ENCODE results near the gene GUCA2A.
"Not testable (repeated sequence)": the region's sequence is repeated elsewhere in the genome, so short reads cannot be mapped to it uniquely, and the experiment has no call there.

The GUCA2A gene, protein sequence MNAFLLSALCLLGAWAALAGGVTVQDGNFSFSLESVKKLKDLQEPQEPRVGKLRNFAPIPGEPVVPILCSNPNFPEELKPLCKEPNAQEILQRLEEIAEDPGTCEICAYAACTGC

DNA sequence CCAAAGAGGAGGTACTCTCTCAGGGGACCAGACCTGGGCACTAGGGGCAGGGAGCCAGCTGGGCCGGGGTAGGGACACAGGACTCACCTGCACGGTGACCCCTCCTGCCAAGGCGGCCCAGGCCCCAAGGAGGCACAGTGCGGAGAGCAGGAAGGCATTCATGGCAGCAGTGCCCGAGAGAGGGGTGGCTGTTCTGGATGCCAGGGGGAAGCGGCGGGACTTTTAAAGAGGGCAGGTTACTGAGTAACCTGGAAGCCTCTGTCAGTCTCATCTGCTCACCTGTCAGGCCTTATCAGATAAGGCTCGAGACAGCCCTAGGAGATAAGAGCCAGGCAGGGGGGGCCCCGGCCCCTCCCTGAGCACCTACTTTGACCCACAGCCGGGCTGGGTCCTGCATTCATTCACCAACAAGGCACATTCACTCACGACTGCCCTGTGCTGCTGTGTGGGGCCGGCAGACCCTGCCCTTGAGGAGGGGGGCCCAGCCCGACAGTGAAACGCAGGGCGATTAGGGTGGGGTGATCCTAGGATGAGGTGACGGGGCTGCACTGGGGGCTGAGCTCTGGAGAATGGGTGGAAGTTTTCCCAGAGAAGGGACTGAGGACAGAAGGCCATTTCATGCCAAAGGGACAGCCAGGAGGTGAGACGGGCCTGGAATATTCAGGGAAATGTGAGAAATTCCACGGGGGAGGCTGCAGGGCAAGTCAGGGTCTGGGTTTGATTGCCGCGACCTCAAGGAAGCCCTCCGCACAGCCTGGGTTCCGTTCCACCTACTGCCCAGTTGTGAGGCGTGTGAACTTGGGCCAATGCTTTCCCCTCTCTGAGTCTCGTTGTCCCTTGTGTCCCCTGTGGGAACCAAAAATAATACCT lies at the start of gene GUCA2A:
TSS of gene GUCA2A (minus strand) at position 195 of the 870 bp plus-strand sequence. CDS start at position 162, 33 bp downstream.
- DNase-seq (ENCODE audit: low read depth) = no peak

DNA sequence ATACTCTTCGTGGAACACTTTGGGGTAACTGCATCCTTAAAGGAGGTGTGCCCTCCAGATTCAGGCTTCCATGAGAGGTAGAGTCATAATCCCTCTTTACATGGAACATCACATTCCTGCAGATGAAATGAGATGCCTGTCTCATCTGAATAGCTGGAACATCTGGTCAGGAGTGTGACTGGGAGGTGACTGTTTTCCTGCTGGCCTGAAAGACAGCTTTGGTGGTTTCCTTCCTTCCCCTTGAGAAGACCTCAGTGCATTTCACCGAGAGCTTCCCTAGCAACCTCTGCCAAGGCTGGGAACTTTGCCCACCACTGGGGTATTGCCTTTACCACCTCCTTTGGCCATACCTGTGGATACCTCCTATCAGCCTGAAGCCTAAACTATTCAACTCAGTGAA lies 46.7 kb upstream of the GUCA2A start:
- peak; percentile 28 for DNase-seq (ENCODE audit: low read depth)

DNA sequence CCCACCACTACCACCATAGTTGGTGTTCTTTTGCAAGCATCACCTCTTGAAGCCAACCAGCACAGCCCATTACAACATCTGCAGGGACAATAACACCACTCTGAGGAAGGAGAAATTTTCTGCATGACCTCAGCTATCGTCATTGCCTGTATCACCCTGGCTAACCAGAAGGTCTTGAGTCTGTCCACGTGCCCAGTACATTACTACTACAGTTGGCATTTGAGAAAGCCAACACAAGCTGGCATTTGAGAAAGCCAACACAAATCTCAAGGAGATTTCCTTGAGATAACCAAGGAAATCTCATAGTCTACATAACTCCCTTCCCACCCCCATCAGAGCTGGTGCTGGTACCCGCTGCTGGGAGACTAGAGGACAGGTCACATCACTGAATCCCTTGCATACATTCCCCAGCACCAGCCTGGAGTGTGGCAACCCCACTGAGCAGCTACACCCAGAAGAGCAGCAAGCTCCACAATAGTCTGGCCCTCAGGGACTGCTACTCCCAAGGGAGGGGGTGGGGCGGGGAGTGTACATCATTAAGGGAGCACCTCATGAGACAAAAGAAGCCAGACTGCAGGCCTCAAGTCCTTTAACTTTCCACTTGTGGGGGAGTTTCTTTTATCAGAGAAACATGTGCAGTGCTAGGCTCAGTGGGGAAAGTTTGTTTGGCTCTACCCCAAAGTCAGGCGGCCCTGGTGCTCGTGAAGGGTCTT lies 46.0 kb upstream of the GUCA2A start:
- peak; percentile 28 for DNase-seq (ENCODE audit: low read depth)

DNA sequence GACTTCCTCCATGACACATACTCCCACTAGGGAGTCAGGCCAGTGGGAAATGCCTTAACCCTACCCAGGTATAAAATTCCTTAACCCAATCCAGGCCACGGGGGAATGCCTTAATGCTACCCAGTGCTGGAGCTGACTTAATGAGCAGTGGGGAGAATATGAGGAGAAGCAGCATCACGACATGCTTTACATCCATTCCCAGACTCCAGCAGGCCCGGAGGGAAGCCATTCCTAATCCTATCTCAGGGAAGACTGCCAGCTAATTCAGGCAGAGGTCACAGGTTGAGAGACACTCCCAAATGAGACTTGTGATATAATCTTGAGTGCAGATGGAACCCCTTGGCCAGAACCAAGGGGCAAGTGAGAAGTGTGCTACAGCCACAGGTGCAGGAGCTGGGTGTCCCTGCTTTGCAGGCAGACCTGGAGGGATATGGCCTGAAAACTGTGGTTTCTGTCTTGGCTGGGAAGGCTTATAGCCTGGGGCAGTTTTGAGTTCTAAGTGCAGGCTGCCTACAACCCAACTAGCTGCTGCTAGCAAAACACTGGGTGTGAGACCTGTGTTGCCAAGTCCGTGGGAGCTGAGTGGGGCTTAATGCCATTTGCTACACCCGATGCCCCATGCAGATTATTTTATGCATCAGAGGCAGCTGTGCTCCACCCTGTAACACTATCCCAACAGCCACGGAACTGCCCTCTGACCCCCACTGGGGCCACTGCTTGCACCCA lies 45.1 kb upstream of the GUCA2A start:
- DNase-seq (ENCODE audit: low read depth) = peak; percentile 41

DNA sequence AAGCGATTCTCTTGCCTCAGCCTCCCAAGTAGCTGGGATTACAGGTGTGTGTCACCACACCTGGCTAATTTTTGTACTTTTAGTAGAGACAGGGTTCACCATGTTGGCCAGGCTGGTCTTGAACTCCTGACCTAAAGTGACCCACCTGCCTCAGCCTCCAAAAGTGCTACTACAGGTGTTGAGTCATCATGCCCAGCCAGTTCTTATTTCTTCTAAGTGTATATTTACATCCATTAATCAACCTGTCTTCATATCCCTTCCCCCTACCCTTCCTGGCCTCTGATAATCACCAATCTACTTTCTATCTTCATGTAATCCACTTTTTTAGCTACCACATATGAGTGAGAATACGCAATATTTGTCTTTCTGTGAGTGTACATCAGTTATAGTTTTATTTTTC lies 42.4 kb upstream of the GUCA2A start:
- not testable (repeated sequence) for DNase-seq (ENCODE audit: low read depth)

DNA sequence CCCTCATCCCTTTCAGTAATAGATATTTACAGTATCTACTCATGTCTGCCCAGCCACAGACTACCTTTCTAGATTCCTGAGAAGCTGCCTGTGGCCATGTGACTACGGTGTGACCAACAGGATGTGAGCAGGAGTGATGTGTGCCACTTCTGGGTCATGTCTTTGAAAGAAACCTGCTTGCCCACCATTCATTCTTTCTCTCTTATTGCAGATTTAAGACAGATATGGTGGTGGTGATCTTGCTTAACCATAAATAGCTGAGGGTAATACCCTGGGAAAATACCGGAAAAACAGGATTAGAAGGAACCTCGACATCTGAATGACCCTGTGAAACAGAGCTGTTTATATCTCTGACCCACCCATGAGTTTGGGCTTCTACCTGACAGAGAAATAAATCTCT lies 41.6 kb upstream of the GUCA2A start:
- DNase-seq (ENCODE audit: low read depth) = no peak

DNA sequence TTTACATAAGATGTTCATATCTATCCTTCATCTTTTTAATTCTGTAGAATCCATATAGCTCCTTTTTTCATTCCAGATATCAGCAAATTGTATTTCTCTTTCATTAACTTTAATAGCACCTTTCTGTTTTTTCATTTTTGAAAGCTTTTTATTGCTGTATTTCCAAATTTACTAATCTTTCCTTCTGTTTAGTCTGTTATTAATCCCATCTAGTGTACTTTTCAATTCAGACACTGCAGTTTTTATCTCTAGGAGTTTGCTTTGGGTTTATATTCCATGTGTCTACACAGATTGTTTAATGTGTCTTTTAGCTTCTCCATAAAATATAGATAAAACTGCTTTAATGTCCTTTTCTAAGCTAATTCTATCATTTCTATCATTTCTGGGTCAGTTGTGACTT lies 37.4 kb upstream of the GUCA2A start:
- DNase-seq (ENCODE audit: low read depth) = no peak

DNA sequence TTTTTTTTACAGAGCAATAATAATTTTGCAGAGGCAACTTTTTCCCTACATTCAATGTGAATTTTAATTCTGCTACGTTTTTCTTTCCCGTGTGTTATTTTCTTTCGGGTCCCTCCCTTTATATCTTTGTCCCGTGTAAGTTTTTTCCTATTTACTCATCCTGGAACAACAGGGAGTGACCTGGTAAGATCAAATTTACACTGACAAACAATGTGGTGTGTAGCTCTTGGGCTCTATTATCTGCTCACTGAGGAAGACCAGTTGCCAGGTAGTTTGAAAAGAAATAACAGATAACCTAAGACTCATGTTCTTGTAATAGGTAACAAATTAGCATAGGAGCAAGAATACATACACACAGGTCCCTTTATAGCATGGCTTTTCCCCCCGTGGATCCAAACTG lies 33.7 kb upstream of the GUCA2A start:
- DNase-seq (ENCODE audit: low read depth) = no peak

DNA sequence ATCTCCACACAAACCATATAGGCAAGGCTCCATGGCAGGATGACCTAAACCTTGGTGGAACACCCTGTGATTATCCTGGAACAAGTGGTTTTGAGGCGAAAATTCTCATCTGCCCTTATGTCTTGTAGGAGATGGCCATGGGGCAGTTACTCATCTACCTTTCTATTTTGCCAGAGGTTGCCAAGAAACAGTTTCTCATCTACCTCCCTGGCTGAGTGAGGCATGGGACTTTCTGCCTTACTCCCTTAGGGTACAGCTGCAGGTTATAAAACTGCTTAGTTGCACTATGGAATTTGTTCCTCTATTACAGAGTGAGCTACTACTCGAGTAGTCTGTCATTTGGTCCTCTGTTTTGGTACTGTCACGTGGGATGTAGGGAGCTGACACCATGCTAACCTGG lies 31.3 kb upstream of the GUCA2A start:
- DNase-seq (ENCODE audit: low read depth) = no peak

DNA sequence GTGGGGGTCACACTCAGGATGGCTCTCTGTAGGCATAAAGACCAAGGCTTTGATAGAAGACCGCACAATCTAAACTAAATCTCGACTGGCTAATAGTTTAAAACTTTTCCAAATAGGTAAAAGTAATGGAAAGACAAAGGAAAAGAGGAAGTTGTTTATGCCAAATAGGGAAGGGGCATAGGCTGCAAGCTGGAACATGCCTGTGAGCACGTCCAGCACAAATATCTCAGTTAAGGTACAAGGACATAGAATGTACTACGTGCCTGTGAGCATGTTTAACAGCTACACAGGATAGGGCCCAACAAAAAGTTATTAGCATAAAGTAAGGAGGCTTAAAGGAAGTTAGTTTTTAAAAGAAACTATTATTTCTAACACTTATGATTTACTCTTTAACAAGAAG lies 27.6 kb upstream of the GUCA2A start:
- no peak for DNase-seq (ENCODE audit: low read depth)

DNA sequence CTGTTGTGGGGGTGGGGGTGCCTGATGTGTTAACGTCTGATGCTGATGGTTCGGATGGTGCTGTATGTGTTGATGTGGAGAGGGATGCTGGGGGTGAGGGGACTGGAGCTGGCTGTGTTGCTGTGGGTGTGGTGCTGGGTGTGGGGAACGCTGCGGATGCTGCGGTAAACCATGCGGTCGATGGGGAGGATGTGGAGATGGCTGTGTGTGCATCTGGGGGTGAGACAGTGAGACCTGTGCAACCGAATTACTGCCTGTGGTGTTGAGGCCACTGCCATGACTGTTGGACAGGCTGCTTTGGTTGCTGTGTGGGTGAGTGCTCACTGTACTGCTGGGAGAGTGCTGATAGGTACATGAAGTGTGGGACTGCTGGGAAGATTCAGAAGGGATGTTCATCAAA lies 26.8 kb upstream of the GUCA2A start:
- DNase-seq (ENCODE audit: low read depth) = no peak

DNA sequence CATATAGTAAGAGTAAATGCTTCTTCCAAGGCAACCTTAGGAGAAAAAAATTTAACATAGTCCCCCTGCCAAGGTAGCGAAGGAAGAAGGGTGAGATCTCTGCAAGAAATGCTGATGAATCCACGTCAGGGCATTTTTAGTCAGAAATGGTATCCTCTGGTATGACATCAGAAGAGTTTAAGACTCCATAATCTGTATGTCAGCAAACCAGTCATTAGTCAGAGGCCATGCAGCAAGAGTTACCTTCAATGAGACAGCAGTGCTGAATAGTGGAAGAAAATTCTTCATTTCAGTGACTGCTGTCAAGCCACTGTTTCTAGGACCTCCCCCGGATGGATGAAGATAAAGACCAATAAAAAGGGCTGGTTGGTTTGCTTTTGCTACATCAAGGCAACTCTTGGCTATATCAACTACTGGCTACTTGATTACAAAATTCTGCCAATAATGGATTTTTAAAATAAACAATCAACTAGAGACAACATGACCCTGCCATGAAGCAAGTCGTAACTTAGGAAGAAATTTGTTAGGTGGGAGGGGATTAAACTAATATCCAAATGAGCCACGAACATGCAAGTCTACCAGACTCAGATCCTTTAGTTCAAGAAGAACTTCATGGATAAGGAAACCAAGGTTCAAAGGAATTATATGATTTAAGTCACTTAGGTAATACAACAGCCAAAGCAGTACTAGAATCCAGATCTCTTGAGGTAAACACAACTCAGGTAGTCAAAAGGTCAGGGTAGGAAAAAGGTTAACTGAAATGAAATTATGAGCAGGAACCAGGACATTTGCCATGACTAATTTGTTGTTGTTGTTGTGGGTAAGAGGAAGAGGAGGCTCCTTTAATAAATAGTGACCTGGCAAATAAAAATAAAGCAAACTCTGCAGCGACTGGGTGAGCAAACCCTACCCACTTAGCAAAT lies 25.6 kb upstream of the GUCA2A start:
- DNase-seq (ENCODE audit: low read depth) = no peak

DNA sequence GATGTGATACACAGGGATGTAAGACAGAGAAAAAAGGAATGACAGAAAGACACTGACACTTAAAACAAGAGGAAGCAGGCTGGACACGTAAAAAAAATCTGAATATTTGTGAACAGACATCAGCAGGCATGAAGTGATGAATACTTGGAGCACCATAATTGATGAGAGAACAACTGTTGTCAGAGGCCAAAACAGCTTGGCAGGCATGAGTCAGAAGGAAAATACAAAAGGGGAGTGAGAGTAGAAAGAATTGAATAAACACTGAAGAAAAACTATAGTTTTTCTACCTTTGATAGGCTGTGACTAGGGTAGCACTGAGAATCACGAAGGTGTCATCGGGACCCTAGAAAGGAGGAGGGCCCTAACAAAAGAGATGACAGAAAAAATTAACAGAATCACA lies 21.6 kb upstream of the GUCA2A start:
- DNase-seq (ENCODE audit: low read depth) = peak; percentile 81

DNA sequence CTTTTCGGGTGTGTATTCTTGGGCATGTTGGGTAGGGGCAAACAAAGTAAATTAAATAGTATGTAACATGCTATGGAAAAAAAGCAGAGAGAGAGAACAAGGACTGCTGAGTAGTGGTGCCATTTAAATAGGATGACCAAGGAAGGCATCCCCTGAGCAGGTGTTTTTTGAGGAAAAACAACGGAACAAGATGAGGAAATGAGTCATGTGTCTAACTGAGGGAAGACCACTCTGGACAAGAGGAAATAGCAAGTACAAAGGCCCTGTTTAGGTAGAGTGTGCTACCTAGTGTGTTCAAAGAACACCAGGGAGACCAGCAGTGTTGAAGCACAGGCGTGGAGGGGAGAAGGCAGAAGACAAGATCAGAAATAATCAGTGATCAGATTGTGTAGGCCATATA lies 20.1 kb upstream of the GUCA2A start:
- no peak for DNase-seq (ENCODE audit: low read depth)

DNA sequence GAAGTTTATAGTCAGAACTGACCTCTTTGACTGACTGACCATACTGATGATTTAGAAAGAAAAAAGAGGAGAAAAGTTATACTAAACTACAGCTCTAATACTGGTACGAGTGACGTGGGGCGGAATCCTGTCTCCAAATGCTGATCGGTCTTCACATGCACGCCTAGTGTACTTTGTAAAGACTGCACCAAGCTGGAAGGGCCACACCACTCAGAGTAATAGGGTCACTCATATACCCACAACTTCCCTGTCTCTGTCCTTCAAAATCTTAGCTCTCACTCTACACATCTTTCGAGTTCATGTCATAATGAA lies 19.4 kb upstream of the GUCA2A start:
- no peak for DNase-seq (ENCODE audit: low read depth)

DNA sequence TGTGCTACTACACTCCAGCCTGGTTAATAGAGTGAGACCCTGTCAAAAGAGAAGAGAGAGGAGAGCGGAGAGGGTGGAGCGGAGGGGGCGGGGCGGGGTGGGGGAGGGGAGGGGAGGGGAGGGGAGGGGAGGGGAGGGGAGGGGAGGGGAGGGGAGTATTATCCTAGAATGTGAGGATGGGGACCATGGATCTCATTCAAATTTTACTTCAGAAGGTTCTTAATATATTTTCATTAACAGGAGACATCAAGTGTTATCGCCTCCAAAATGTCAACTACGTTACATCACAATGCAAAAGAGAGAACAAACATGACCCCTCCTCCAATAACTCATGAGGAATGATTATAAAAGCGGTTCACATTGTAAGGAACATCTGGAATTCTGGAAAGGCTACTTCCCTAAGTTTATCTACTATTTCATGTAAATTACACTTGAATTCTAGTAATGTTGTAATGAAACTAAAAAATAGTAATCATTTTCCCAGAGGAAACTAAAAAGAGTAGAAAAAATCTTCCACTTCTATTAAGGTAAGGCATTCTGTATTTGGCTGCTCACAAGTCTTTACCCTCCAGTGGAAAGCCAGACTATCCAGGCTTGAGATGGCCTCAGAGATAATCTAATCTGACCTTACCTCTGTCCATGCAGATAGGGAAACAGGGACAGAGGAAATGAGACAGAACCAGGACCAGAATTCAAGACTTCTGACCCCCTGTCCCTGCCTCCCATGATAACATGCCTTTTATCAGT lies 18.8 kb upstream of the GUCA2A start:
- no peak for DNase-seq (ENCODE audit: low read depth)

DNA sequence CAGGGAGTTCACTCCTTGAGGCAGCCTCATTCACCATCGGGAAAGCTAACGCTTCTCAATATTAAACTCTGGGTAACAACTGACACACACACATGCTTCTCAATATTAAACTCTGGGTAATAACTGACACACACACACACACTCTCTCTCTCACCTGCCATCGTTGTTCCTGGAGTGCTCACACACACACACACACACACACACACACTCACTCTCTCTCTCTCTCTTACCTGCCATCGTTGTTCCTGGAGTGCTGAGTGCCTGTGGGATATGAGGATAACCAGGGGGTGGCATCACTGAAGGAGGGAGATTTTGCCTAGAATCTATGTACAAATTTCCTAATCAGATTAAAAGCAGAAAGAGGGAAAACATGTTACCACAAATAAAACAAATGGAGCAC lies 17.1 kb upstream of the GUCA2A start:
- no peak for DNase-seq (ENCODE audit: low read depth)

DNA sequence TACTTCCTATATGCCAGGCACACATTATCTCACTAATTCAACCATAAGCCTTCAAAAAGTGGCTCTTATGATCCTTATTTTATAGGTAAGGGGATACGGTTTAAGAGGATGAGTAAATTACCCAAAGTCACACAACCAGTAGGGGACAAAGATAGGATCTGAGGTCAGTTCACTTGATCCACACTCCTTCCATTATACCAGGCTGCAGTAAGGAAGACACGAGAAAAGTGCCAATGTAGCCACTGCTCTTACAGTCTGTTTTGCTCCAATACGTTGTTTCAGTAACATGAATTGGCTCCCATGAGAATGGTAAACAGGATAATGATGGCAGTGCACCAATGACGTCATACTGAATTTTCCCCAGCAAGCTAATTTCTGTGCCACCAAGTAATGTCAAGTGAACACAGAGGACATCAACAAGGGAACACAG lies 15.4 kb upstream of the GUCA2A start:
- DNase-seq (ENCODE audit: low read depth) = no peak

DNA sequence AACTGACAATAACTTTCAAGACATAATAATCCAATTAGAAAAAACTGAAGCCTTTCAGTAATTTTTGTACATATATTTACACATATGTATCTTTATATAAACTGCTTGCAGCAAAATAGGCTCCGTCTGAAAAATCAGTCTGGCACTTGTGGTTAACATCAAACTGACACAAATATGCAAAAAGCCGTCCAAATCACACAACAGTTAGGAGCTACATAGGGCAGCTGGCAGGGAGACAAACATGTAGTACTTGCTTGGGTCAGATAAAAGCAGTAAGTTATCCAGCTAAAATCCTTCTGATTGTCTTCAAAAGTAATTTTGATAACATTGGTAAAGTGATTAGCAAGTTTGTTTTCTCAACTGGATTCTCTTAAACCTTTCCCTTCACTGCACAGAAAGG lies 14.7 kb upstream of the GUCA2A start:
- peak; percentile 77 for DNase-seq (ENCODE audit: low read depth)

DNA sequence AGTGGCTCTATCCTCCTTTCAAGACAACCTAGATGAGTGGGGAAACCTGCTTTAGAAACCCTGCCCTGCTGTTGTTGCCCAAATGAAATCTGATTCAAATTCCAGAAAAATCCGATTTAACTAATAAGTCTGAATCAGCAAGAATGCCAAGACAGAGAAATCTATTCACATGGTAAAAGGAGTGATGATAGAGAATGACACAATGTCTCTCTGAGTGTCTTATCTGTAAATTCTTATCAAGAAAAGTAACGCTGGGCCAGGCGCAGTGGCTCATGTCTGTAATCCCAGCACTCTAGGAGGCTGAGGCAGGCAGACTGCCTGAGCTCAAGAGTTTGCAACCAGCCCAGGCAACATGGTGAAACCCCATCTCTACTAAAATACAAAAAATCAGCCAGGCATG lies 13.7 kb upstream of the GUCA2A start:
- no peak for DNase-seq (ENCODE audit: low read depth)

DNA sequence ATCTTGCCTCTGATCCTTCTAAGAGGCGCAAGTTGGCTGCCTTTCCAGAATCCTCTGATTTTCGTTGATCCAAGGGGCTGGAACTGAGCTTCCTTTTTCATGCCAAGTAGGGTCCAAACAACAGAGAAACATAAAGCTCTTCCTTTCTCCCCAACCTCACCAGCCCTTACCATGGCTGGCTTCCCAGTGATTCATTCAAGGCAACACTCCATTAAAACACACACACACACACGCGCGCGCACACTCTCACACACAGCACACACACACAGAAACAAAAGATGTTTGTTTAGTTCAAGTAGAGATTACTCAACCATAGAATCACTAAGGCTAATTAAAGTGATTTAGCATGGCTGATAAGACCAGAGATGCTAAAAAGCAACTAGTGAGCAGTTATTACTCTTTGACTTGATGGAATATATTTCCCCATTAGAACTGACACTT lies 13.0 kb upstream of the GUCA2A start:
- peak; percentile 86 for DNase-seq (ENCODE audit: low read depth)

All from EH (cell line).